Stimulated activated CD8-positive, alpha-beta memory T cell treated with anti-CD3 and anti-CD28 coated beads, Interleukin-4, amount 100 ng/mL, for 4 hours (primary cell): ENCODE results near the gene GNL2.
A peak's percentile ranks its signal among the peaks of the same experiment; 100 is the strongest.
"Not testable (repeated sequence)": the region's sequence is repeated elsewhere in the genome, so short reads cannot be mapped to it uniquely, and the experiment has no call there.

Source experiments
- DNase-seq, 2 donors: peaks; one replicate each; pipeline ENCODE4 v3.0.0-alpha.2; 2020; ENCODE audit warnings: low read depth in 2 of 2, low spot score in 1 of 2

Gene GNL2

DNA sequence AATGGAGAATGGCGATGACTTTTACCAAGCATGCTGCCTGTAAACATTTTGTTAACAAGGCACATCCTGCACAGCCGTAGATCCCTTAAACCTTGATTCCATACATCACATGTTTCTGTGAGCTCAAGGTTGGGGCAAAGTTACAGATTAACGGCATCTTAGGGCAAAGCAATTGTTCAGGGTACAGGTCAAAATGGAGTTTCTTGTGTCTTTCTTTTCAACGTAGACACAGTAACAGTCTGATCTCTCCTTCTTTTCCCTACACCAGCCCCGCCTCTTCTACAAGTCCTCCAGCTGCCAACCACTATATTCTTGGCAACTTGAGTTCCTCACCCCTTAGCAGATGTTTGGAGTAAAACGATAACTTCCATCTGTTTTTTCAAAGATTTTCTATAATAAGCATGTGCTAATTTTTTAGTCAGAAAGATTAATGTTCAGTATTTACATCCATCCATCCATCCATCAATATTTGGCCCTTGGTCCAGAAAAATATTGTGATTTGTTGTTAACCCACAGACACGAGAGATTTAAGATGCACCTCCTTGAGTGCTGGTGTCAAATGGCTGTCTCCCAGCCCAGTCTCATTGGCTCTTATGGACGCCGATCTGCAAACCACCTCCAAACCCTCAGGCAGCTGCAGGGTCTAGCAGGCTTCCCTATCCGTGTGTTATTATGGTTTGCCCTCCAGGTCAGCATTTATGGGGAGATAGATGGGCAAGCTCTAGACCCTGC lies 35.2 kb downstream of the GNL2 start:
- no peak for DNase-seq

DNA sequence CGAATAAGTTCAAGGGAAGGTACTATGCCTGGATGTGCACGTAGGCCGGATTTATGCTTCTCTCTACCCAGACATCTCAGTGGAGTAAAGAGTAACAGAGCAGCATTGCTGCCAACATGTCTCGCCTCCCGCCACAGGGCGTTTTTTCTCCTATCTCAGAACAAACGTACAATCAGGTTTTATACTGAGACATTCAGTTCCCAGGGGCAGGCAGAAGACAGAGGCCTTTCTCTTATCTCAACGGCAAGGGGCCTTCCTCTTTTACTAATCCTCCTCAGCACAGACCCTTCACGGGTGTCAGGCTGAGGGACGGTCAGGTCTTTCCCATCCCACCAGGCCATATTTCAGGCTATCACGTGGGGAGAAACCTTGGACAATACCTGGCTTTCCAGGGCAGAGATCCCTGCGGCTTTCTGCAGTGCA lies 35.8 kb downstream of the GNL2 start:
- DNase-seq, result not testable (repeated sequence)

DNA sequence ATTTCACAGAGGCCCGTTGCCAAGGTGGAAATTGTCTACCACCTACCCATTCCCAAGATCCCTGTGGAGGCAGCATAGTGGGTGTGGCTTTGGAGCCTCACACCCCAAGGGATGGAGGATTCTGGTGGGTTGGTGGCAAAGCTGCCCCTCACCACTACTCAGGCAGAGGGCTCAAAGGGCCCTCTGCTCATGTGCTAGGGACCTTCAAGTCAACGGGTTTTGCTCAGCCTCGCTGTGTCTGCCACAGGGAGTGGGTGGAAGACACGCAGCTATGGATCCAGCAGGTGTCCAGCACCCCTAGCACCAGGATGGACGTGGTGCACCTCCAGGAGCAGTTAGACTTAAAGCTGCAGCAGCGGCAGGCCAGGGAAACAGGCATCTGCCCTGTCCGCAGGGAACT lies 36.7 kb downstream of the GNL2 start:
- DNase-seq, result no peak

DNA sequence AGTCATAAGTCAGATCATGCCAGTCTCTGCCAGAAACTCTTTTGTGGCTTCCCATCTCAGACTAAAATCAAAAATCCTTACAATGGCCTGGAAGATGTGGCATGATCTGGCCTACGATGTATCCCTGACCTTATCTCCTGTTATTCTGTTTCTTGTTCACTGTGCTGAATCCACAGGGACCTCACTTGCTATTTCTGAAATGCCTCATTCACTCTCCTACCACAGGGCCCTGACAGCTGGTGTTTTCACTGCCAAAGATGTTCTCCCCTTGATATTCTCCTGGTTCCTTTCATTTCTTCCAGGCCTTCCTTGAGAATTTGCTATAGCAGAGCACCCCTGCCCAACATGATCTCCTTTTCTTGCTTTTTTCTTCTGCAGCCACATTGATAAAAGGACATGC lies 37.3 kb downstream of the GNL2 start:
- DNase-seq, result no peak

DNA sequence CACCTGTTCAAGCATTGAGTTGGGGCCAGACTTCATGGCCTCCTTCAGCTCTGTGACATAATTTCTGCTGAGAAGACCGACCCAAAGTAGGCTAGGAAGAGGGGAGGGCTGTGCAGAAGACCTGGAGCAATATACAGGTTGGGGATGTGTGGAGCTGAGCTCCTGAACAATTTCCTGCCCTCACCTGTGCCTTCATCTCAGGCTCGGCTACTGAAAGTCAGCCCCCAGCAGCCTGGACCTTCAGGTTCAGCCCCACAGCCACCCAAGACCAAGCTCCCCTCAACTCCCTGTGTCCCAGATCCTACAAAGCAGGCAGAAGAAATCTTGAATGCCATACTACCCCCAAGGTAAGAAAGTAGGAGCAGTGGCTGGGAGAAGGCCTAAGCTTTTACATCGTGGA lies 38.3 kb downstream of the GNL2 start:
- DNase-seq, result no peak

DNA sequence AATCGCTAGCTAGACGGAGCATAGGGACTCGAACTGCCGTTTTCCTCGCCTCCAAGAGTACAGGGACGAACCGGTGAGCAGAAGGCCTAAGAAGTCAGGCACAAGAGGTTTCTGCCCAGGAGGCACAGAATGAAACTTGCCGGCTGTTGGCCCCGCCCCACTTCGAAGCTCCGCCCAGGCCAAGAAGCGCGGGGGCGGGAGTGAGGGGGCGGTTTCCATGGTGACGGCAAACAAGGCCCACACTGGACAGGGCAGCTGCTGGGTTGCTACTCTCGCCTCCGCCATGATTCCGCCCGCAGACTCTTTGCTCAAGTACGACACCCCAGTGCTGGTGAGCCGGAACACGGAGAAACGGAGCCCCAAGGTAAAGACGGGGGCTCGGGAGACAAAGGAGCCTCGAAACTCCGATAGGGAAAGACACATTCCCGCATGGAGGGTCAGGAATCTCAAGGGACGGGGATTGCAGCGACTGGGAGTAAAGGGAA lies 39.0 kb downstream of the GNL2 start, which contains the start of gene DNALI1:
DNALI1 (plus strand) TSS at position 229 of the 485 bp plus-strand sequence; CDS start at position 284, 55 bp downstream.
- DNase-seq, result no peak

DNA sequence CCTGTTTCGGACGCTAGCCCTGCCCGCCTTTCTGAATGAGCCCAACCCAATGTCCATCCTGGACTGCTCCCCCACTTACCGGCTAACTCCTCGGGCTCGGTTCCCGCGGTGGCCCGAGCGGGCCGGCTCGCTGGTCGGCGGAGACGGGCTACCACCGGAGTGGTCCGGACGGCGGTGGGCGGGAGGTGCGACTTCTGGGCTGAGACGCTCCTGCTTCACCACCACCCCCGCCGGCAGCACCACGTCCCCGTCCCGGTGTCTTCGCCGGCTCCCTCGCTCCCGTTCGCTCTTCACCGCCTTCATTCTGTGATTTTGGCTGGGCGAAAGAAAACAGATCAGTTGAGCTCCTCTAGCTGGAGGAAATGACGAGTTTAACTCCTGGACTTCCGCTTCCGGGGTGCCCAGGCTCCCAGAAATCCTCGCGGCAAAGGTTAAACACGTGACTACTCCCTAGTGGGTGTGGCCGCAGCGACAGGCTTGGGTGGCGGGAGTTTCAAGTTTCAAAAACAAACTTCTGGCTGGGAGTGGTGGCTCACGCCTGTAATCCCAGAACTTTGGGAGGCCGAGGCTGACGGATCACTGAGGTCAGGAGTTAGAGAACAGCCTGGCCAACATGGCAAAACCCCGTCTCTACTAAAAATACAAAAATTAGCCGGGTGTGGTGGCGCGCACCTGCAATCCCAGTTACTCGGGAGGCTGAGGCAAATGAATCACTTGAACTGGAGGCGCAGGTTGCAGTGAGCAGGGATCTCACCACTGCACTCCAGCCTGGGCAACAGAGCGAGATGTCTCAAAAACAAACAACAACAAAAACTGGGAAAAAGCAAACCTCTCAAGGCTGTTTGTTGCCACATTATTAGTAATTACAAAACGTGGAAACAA lies 41.6 kb downstream of the GNL2 start, which contains the start of gene SNIP1:
SNIP1 (minus strand) TSS at position 367 of the 882 bp plus-strand sequence; CDS start at position 303, 64 bp downstream.
- DNase-seq, result peak; percentile 86

DNA sequence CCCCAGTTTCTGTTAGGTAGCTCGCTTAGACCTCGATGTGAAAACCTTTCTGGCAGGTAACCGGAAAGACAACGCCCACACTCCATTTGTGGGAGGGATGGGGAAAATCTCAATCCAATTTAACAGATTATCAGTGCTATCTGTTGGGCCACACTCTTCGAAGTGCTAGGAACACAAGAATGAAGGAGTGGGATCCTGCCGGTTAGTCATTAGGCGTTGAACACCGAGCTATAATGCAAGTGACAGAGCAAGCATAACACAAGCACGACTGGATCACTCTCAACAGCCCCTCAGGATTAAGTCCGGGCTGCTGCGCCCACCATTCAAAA lies 42.2 kb downstream of the GNL2 start:
- no peak for DNase-seq

DNA sequence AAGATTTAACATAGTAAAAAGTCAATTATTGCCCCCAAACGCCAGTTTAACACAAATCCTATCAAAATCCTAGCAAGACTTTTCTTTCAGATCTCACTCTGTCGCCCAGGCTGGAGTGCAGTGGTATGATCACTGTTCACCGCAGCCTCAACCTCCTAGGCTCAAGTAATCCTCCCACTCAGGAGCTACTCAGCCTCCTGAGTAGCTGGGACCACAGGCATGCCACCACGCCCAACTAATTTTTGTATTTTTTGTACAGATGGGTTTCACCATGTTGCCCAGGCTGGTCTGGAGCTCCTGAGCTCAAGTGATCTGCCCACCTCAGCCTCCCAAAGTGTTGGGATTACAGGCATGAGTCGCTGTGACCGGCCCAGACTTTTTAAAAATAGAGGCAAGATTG lies 46.4 kb downstream of the GNL2 start:
- no peak for DNase-seq

DNA sequence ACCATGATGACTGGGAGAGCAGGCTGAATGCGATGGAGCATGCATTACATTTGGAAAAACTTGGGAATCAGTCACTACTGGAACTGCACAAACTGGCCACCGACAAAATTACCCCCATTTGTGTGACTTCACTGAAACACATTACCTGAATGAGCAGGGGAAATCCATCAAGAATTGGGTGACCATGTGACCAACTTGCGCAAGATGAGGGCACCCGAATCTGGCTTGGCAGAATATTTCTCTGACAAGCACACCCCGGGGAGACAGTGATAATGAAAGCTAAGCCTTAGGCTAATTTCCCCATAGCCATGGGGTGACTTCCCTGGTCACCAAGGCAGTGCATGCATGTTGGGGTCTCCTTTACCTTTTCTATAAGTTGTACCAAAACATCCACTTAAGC lies 50.7 kb downstream of the GNL2 start:
- no peak for DNase-seq

DNA sequence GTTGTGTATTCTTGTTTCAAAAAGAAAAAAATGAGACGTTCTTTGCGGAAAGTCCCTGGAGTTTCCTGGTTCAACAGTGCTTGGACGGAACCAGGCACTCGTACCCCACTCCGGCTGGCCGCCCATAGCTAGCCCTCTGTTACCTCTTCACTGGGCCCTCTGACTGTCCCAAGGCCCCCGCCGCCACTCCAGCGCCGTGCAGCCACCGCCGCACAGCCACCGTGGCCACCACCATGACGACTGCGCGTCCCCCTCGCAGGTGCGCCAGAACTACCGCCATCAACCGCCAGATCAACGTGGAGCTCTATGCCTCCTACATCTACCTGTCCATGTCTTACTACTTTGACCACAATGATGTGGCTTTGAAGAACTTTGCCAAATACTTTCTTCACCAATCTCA lies 51.2 kb downstream of the GNL2 start:
- DNase-seq, result no peak

DNA sequence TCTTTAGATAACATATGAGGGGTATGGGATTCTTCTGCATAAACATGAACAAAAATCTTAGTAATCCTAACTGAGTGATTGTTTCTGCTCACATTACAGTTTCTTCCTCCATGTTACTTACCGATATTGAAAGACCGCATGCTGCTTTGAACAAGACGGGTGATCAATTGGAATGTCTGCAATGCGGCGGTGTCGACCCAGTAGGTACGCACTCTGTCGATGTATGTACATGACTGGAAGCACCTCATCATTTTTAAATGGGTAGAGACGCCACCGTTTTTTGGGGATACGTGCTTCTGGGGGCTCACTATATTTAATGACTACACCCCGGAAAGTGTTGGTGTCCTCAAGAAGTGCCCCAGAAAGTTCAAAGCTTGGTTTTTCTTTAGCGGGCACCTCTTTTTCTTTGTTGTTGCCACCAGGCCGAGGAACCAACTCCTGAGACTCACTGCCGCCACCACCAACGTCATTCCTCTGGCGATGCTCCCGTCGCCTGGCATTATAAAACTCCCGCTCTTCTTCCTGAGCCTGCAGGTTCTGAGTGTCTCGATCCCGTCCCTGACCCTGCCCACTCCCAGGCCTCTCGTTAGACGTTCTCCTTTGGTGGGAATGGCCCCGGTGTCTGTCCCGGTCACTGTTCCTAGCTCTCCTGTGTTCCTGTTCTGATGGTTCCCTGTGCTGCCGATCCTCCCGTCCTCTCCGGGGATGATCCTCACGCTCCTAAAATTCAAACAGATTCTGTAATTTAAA lies 55.5 kb downstream of the GNL2 start:
- DNase-seq, result no peak

DNA sequence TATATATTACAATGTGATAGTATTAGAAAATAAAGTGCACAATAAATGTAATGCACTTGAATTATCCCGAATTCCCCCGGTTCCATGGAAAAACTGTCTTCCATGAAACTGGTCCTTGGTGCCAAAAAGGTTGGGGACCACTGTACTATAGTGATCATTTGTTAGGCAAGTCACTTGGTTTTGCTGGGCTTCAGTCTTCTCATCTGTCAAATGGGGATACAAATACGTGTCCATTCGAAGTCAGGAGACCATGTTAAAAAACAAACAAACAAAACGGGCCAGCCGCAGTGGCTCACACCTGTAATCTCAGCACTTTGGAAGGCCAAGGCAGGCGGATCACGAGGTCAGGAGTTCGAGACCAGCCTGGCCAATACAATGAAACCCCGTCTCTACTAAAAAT lies 56.6 kb downstream of the GNL2 start:
- not testable (repeated sequence) for DNase-seq

DNA sequence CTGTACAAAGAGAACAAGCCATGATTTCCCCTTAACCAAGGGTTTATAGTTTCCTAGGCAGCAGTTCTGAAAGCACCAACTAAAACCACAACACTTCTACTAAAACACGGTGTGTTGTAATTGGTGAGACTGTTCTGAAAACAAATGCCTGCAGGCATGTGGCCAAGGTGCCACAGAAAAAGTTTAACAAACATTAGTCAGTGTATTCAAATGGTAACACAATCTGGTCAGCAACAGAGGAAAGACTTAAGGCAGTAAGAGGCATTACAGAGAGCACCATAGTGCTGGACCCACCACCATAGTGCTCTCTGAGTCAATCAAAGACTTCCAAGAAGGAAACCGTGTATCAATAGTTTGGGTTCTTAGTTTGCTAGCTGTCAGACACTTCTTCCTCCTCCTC lies 58.4 kb downstream of the GNL2 start:
- no peak for DNase-seq

DNA sequence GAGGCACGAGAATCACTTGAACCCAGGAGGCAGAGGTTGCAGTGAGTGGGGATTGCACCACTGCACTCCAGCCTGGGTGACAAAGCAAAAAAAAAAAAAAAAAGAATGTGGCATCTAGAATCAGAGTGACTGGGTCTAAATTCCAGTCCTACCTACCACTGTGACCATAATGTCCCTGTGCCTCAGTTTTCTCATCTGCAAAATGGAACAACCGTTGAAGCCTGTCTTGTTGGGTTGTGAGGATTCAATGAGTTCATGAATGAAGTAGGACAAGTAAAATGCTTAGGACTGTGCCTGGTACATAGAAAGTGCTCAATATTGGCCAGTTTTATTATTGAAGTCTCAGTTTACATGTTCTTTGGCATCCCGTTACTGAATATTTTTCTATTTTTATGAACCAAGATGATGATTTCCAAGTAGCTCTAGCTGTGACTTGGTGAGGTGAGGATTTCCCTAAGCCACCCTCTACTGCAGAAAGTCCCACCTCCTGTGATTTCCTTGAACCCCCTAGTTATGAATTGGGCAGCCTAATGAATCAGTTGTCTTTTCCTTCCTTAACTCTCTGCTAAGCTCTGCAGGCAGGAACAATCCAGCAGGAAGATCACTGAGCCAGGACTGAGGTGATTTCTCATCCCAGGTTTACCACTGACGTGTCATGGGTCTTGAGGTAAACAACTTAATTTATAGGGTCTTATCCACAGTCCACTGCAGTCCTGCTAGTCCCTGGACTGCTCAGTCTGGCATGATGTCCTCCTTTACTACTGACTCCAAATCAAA lies 62.2 kb downstream of the GNL2 start:
- no peak for DNase-seq

DNA sequence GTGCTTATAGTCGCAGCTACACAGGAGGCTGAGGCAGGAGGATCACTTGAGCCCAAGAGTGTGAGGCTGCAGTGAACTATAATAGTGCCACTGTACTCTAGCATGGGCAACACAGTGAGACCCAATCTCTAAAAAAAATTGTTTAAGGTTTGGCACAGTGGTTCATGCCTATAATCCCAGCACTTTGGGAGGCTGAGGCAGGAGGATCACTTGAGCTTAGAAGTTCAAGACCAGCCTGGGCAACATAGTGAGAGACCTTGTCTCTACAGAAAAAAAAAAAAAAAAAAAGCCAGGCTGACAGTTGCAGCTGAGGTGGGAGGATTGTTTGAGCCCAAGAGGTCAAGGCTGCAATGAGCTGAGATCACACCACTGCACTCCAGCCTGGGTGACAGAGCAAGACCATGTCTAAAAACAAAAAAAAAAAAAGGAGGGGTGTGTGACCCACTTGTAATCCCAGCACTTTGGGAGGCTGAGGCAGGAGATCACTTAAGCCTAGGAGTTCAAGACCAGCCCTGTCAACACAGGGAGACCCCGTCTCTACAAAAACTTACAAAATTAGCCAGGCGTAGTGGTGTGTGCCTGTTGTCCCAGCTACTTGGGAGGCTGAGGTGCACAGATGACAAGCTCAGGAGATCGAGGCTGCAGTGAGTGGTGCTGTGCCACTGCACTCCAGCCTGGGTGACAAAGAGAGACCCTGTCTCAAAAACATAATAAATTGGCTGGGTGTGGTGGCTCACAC lies 63.1 kb downstream of the GNL2 start:
- not testable (repeated sequence) for DNase-seq

DNA sequence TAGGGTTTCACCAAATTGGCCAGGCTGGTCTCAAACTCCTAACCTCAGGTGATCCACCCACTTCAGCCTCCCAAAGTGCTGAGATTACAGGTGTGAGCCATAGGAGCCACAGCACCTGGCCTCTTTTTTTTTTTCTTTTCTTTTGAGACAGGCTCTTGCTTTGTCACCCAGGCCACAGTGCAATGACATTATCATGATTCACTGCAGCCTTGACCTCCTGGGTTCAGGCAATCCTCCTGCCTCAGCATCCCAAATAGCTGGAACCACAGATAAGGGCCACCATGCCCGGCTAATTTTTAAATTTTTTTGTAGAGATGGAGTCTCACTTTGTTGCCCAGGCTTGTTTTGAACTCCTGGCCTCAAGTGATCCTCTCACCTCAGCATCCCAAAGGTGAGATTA lies 65.8 kb downstream of the GNL2 start:
- DNase-seq, result not testable (repeated sequence)

DNA sequence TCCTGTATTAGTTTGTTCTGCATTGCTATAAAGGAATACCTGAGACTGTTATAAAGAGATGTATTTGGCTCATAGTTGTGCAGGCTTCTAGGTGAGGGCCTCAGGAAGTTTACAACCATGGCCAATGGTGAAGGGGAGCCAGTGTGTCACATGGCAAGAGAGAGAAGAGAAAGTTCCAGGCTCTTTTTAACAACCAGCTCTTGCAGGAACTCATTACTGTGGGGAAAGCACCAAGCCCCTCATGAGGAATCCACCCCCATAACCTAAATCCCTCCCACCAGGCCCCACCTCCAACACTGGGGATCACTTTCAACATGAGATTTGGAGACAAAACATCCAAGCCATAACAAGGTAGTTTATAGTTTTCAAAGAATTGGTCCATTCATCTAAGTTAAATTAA lies 76.1 kb downstream of the GNL2 start:
- peak in 1 of 2 donors; percentile 4 for DNase-seq

DNA sequence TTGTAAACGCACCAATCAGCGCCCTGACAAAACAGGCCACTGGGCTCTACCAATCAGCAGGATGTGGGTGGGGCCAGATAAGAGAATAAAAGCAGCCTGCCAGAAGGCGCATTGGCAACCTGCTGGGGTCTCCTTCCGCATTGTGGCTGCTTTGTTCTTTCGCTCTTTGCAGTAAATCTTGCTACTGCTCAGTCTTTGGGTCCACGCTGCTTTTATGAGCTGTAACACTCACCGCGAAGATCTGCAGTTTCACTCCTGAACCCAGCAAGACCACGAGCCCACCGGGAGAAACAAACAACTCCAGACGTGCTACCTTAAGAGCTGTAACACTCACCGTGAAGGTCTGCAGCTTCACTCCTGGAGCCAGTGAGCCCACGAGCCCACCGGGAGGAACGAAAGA lies 76.8 kb downstream of the GNL2 start:
- peak in 1 of 2 donors; percentile 38 for DNase-seq

DNA sequence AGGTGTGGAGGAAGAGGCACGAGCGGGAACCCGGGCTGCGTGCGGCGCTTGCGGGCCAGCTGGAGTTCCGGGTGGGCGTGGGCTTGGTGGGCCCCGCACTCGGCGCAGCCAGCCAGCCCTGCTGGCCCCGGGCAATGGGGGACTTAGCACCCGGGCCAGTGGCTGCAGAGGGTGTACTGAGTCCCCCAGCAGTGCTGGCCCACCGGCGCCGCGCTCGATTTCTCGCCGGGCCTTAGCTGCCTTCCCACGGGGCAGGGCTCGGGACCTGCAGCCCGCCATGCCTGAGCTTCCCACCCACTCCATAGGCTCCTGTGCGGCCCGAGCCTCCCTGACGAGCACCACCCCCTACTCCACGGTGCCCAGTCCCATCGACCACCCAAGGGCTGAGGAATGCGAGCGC lies 77.5 kb downstream of the GNL2 start:
- DNase-seq, result not testable (repeated sequence)
